LNCaP clone FGC (cell line): ENCODE measurements around the gene PLEKHA4.
"Not testable (repeated sequence)": the region's sequence is repeated elsewhere in the genome, so short reads cannot be mapped to it uniquely, and the experiment has no call there.

Experiments used
- DNase-seq: peaks from one replicate; pipeline ENCODE4 v3.0.0-alpha.2; 2011; ENCODE audit warnings: low read depth
- H3K4me3 ChIP-seq: 2 replicates; pipeline ENCODE4 v1.5.1; 2011; ENCODE audit warnings: mild to moderate bottlenecking, low read depth, low read length, control low read depth
- TF ChIP-seq, protein P1 (sequence below): IDR thresholded peaks from 2 replicates; pipeline ENCODE4 v1.5.1; 2012; ENCODE audit warnings: mild to moderate bottlenecking; ENCODE audit not compliant: control insufficient read depth, insufficient read depth; ENCODE audit errors: extremely low read depth

The PLEKHA4 gene, protein sequence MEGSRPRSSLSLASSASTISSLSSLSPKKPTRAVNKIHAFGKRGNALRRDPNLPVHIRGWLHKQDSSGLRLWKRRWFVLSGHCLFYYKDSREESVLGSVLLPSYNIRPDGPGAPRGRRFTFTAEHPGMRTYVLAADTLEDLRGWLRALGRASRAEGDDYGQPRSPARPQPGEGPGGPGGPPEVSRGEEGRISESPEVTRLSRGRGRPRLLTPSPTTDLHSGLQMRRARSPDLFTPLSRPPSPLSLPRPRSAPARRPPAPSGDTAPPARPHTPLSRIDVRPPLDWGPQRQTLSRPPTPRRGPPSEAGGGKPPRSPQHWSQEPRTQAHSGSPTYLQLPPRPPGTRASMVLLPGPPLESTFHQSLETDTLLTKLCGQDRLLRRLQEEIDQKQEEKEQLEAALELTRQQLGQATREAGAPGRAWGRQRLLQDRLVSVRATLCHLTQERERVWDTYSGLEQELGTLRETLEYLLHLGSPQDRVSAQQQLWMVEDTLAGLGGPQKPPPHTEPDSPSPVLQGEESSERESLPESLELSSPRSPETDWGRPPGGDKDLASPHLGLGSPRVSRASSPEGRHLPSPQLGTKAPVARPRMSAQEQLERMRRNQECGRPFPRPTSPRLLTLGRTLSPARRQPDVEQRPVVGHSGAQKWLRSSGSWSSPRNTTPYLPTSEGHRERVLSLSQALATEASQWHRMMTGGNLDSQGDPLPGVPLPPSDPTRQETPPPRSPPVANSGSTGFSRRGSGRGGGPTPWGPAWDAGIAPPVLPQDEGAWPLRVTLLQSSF

DNA sequence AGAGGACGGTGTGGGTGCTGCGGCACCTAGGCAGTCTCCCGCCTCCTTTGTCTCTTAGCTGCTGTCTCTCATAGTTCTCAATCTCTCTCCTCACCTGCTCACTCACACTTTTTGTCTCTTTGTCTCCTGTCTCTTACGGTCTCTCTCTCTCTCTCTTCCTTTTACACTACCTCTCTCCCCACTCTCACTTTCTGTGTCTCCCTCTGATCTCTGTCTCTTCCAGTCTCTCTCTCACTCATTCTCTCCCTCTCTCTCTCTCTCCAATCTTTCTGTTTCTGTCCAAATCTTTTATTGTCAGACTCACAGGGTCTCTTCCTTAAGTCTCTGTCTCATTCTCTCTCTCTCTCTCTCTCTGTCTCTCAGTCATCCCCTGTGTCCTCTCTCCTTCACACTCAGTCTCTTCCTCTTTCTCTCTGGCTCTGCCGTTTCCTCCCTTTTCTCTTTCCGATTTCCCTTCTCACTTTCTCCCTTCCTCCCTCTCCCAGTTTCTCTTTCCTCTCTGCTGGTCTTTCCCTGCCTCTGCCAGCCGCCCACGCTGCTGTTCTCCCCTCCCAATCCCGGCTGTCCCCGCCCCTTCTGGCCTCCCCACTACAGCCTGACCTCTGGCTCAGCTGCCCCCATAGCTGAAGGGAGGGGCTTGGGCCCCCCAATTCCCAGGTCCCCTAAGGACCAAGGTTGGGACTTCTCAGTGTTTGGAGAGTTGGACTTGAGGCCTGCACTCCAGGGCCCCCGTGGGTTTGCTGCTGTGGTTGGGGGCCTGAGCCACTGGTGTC lies at the start of gene PLEKHA4:
Gene PLEKHA4, minus strand, starts transcription at position 504 of the 773 bp plus-strand sequence. CDS start 997 bp downstream, outside the sequence.
- no peak within 1 kb of the TSS for H3K4me3 ChIP-seq
- TF ChIP-seq, protein P1, sequence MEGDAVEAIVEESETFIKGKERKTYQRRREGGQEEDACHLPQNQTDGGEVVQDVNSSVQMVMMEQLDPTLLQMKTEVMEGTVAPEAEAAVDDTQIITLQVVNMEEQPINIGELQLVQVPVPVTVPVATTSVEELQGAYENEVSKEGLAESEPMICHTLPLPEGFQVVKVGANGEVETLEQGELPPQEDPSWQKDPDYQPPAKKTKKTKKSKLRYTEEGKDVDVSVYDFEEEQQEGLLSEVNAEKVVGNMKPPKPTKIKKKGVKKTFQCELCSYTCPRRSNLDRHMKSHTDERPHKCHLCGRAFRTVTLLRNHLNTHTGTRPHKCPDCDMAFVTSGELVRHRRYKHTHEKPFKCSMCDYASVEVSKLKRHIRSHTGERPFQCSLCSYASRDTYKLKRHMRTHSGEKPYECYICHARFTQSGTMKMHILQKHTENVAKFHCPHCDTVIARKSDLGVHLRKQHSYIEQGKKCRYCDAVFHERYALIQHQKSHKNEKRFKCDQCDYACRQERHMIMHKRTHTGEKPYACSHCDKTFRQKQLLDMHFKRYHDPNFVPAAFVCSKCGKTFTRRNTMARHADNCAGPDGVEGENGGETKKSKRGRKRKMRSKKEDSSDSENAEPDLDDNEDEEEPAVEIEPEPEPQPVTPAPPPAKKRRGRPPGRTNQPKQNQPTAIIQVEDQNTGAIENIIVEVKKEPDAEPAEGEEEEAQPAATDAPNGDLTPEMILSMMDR: no peak

DNA sequence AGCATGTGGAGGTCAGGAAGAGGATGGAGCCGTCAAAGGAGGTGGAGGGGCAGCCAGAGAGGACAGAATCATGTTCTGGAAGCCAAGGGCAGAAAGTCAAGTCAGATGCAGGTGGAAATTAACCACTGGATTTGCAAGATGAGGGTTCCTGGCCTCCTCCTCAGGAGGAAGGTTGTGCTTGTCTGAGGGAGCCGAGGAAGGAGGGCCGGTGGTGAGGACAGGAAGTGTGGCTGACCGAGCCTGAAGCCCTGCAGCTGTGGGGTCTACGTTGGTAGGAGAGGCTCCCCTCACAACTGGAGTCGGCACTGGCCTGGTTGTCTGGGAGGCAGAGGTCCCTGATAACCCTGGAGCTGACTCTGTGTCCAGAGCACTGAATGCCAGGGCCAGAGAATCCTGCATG lies 49.7 kb upstream of the PLEKHA4 start:
- TF ChIP-seq, protein P1: no peak
- DNase-seq: no peak
- no peak overlapping the region for H3K4me3 ChIP-seq

More for the DNA sequence above, at the start of gene PLEKHA4:
- no peak for DNase-seq

- TF ChIP-seq, protein P1: no peak
- no peak overlapping the region for H3K4me3 ChIP-seq
- DNase-seq: no peak
These were observed 47.3 kb upstream of the PLEKHA4 start for GRCh38 chr19:48915757-48916156.

DNA sequence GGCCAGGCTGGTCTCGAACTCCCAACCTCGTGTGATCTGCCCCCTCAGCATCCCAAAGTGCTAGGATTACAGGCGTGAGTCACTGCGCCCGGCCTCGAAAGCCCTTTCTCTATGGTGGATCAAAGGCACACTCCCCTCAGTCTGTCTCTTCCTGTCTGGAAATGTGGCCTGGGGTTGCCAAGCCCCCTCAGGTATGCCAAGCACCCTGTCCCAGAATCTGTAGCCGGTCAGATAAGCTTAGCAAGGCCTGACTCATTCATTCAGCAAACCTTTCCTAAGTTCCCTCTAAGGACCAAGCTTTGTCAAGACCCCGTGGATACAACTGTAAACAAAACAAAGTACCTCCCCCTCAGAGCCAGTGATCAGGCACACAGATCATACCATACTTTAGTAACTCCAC lies 45.8 kb upstream of the PLEKHA4 start:
- TF ChIP-seq, protein P1: no peak
- no peak for DNase-seq
- H3K4me3 ChIP-seq: no peak overlapping the region

- TF ChIP-seq, protein P1: no peak
- H3K4me3 ChIP-seq: no peak overlapping the region
- no peak for DNase-seq
These were observed 44.9 kb upstream of the PLEKHA4 start for GRCh38 chr19:48913114-48913889.

GRCh38 chr19:48910803-48911202 lies 42.4 kb upstream of the PLEKHA4 start:
- H3K4me3 ChIP-seq: no peak overlapping the region
- TF ChIP-seq, protein P1: no peak
- DNase-seq: no peak

DNA sequence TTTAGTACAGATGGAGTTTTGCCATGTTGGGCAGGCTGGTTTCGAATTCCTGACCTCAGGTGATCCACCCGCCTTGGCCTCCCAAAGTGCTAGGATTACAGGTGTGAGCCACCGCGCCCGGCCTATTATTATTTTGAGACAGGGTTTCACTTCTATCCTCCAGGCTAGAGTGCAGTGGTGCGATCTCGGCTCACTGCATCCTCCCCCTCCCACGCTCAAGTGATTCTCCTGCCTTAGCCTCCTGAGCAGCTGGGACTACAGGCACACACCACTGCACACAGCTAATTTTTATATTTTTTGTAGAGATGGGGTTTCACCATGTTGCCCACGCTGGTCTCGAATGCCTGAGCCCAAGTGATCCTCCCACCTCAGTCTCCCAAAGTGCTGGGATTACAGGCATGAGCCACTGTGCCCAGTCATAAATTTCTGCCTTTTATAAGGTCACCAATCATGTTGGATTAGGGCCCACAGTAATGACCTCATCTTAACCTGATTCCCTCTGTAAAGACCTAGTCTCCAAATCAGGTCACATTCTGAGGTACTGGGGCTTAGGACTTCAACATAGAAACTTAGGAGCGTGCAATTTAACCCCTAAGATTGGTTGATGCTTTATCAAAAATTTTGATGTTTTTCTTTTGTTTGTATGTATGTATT lies 41.1 kb upstream of the PLEKHA4 start:
- not testable (repeated sequence) for DNase-seq, H3K4me3 ChIP-seq
